ENCODE data around the gene ERCC6L. TPM values are rescaled to one million over a fixed set of nuclear protein-coding genes. Genes with fewer than 3 reads are reported as not detected.
A peak's percentile ranks its signal among the peaks of the same experiment; 100 is the strongest.

Gene ERCC6L
- total and polyA plus RNA-seq, 2 donors (not counting 1 experiment from before 2014, with no cell fraction given) = 0.34 to 0.61 TPM

- Histone ChIP-seq H3K27me3 (replicated peaks in 1 of 4; ENCODE audit: control extremely low read depth in 1 of 4, control insufficient read depth in 3 of 4, insufficient read depth in 4 of 4, low read length in 3 of 4) (no peaks in the 10 kb centered on the region), H3K4me3 (ENCODE audit: control extremely low read depth in 1 of 5, extremely low read depth in 1 of 5, insufficient read depth in 1 of 5, low read depth in 2 of 5, low read length in 4 of 5) (peak within 1 kb of the TSS; percentile 73 to 84 (median 80)), H2AFZ (ENCODE audit: insufficient read depth, low read depth, low read length, poor library complexity, severe bottlenecking) (peak within 1 kb of the TSS; percentile 79), H3K36me3 (replicated peaks in 1 of 2; ENCODE audit: control extremely low read depth in 1 of 2, control insufficient read depth in 1 of 2, extremely low read depth in 1 of 2, insufficient read depth in 2 of 2, low read length in 1 of 2) (peaks cover 0 to 1% of the 10 kb centered on the region in 2 experiments), H3K4me1 (ENCODE audit: control insufficient read depth in 2 of 2, insufficient read depth in 2 of 2, low read length in 2 of 2) (peaks cover 14 to 17% of the 10 kb centered on the region in 2 donors), H3K4me2 (replicated peaks; ENCODE audit: low read depth, low read length, poor library complexity, severe bottlenecking) (peak within 1 kb of the TSS; percentile 62), H4K20me1 (ENCODE audit: control insufficient read depth, insufficient read depth, low read length, poor library complexity, severe bottlenecking) (peaks cover 4% of the 10 kb centered on the region), H3K27ac (ENCODE audit: low read length in 2 of 2) (peak within 1 kb of the TSS; percentile 68 to 79), H3K9me3 (ENCODE audit: control extremely low read depth in 1 of 3, control insufficient read depth in 2 of 3, insufficient read depth in 1 of 3, low read length in 2 of 3) (no peaks in the 10 kb centered on the region), H3K79me2 (ENCODE audit: control insufficient read depth, insufficient read depth, low read length) (peaks cover 30% of the 10 kb centered on the region), H3K9ac (ENCODE audit: low read length) (peak within 1 kb of the TSS; percentile 77)
- intact Hi-C loops (cut with micrococcal nuclease) = loop anchor here (1.0 to 2.0 kb wide), 6 partner anchors 39 to 163 kb away; partner anchors contain the start of genes ERCC6L and RPS4X
- DNase-seq (peak; percentile 93), ATAC-seq (ENCODE audit: low read depth) (peak; percentile 90)
- Mint-ChIP-seq H3K4me1 (peaks cover 15% of the 10 kb centered on the region), H3K27me3 (no peaks in the 10 kb centered on the region), H3K9me3 (ENCODE audit: insufficient read depth) (no peaks in the 10 kb centered on the region), H3K4me3 (no peak within 1 kb of the TSS), H3K27ac (no peak within 1 kb of the TSS)
- POLR2A ChIA-PET = interaction anchor here (0.8 to 2.1 kb wide), 5 partner anchors 40 to 96 kb away, joined by 3 to 16 read pairs (median 8); partner anchors contain the start of genes RPS4X and RTL5
- CTCF ChIA-PET = interaction anchor here (1.1 to 2.1 kb wide), 5 partner anchors 50 to 163 kb away, joined by 3 to 9 read pairs (median 4); partner anchors contain the start of genes RPS4X and RTL5
- WGBS (ENCODE audit: insufficient coverage) = under 1% methylated on average over 43 of the region's 46 CpGs
- TF ChIP-seq EZH2 (IDR thresholded peaks at IDR 0.05; ENCODE audit: borderline replicate concordance, insufficient read depth, low read depth, low read length, poor library complexity, severe bottlenecking) = no peak
- TF ChIP-seq CTCF (IDR thresholded peaks at IDR 0.05) = no peak
Measured at GRCh38 chrX:72181178-72182125, 57.4 kb downstream of the ERCC6L start, which contains the start of gene PIN4. Gene PIN4, plus strand, starts transcription at chrX:72181757. Its CDS starts 29 bp downstream, at chrX:72181786.
